Measurements from ENCODE around the gene GAGE12D.
"Not testable (repeated sequence)": the region's sequence is repeated elsewhere in the genome, so short reads cannot be mapped to it uniquely, and the experiment has no call there.

Gene GAGE12D, protein sequence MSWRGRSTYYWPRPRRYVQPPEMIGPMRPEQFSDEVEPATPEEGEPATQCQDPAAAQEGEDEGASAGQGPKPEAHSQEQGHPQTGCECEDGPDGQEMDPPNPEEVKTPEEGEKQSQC

GRCh38 chrX:49541433-49541832 is at the start of gene GAGE12D:
Gene GAGE12D (plus strand): TSS chrX:49541733. CDS start chrX:49542888, 1,155 bp downstream.
- DNase-seq: not testable (repeated sequence)

- not testable (repeated sequence) for DNase-seq
These were observed 9.7 kb upstream of the GAGE12D start, which contains the start of gene GAGE12C for GRCh38 chrX:49531877-49532276. Gene GAGE12C (plus strand): TSS chrX:49532177. CDS start chrX:49533332, 1,155 bp downstream.

DNA sequence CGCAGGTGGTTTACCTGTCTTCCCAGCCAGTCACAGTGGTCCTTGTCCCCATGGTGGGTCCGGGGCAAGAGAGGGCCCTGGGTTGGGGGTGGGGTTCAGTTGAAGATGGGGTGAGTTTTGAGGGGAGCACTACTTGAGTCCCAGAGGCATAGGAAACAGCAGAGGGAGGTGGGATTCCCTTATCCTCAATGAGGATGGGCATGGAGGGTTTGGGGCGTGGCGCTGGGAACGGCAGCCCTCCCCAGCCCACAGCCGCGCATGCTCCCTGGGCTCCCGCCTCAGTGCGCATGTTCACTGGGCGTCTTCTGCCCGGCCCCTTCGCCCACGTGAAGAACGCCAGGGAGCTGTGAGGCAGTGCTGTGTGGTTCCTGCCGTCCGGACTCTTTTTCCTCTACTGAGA is 9.5 kb downstream of the GAGE12D start, which contains the start of gene GAGE12E:
Gene GAGE12E, plus strand, starts transcription at position 301 of the 400 bp plus-strand sequence. CDS start 1,155 bp downstream, outside the sequence.
- not testable (repeated sequence) for DNase-seq

DNA sequence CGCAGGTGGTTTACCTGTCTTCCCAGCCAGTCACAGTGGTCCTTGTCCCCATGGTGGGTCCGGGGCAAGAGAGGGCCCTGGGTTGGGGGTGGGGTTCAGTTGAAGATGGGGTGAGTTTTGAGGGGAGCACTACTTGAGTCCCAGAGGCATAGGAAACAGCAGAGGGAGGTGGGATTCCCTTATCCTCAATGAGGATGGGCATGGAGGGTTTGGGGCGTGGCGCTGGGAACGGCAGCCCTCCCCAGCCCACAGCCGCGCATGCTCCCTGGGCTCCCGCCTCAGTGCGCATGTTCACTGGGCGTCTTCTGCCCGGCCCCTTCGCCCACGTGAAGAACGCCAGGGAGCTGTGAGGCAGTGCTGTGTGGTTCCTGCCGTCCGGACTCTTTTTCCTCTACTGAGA is 19.0 kb downstream of the GAGE12D start, which contains the start of gene GAGE12F:
Gene GAGE12F, plus strand, starts transcription at position 301 of the 400 bp plus-strand sequence. CDS start 1,155 bp downstream, outside the sequence.
- DNase-seq: not testable (repeated sequence)

GRCh38 chrX:49568728-49569127 is 27.2 kb downstream of the GAGE12D start:
- DNase-seq: not testable (repeated sequence)

DNA sequence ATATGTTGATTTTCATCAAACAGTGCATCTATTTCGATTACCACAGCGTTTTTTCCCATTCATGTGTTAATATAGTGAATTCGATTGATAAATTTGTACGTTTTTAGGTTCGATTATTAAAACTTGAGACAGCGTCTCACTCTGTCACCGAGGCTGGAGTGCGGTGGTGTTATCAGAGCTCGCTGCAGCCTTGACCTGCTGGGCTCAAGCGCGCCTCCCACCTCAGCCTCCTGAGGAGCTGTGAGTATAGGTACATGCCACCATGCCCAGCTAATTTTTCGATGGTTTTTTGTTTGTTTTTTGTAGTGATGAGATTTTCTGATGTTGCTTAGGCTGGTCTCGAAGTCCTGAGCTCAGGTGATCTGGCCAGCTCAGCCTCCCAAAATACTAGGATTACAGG is 27.6 kb downstream of the GAGE12D start:
- not testable (repeated sequence) for DNase-seq

GRCh38 chrX:49570100-49570499 is 28.6 kb downstream of the GAGE12D start, which contains the start of gene GAGE12G:
Gene GAGE12G (plus strand): TSS chrX:49570400. CDS start chrX:49571555, 1,155 bp downstream.
- not testable (repeated sequence) for DNase-seq

DNA sequence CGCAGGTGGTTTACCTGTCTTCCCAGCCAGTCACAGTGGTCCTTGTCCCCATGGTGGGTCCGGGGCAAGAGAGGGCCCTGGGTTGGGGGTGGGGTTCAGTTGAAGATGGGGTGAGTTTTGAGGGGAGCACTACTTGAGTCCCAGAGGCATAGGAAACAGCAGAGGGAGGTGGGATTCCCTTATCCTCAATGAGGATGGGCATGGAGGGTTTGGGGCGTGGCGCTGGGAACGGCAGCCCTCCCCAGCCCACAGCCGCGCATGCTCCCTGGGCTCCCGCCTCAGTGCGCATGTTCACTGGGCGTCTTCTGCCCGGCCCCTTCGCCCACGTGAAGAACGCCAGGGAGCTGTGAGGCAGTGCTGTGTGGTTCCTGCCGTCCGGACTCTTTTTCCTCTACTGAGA is 38.1 kb downstream of the GAGE12D start, which contains the start of gene GAGE12H:
Gene GAGE12H, plus strand, starts transcription at position 301 of the 400 bp plus-strand sequence. CDS start 1,155 bp downstream, outside the sequence.
- DNase-seq: not testable (repeated sequence)

GRCh38 chrX:49589196-49589595 is 47.7 kb downstream of the GAGE12D start, which contains the start of gene GAGE2A:
Gene GAGE2A (plus strand): TSS chrX:49589496. CDS start chrX:49590651, 1,155 bp downstream.
- not testable (repeated sequence) for DNase-seq

- DNase-seq: not testable (repeated sequence)
These were observed 48.4 kb downstream of the GAGE12D start for GRCh38 chrX:49589769-49590478.

GRCh38 chrX:49590488-49590887 is 49.0 kb downstream of the GAGE12D start:
- not testable (repeated sequence) for DNase-seq
